ENCODE measurements around the gene FRG2B.
"Not testable (repeated sequence)": the region's sequence is repeated elsewhere in the genome, so short reads cannot be mapped to it uniquely, and the experiment has no call there.

FRG2B gene

GRCh38 chr10:133592716-133593115 is 33.9 kb downstream of the FRG2B start:
- no peak for DNase-seq

GRCh38 chr10:133590970-133591359 is 35.6 kb downstream of the FRG2B start:
- no peak for DNase-seq

- no peak for DNase-seq
Measured at GRCh38 chr10:133590226-133590969, 36.2 kb downstream of the FRG2B start.

GRCh38 chr10:133577037-133577436 is 49.6 kb downstream of the FRG2B start:
- DNase-seq: not testable (repeated sequence)

Data from MV-4-11 (cell line).